SK-MEL-5 (cell line): ENCODE measurements around the gene CHD3. TPM values are rescaled to one million over a fixed set of nuclear protein-coding genes. Genes with fewer than 3 reads are reported as not detected.
"Not testable (repeated sequence)": the region's sequence is repeated elsewhere in the genome, so short reads cannot be mapped to it uniquely, and the experiment has no call there.

Experiments
- DNase-seq: peaks from one replicate; pipeline ENCODE4 v3.0.0-alpha.2; 2016; ENCODE audit warnings: low read depth, low spot score
- in situ Hi-C: cut with HindIII; loops from 2 replicates; pipeline ENCODE4 v1.10.0; 2016; ENCODE audit warnings: low sequenced_read_pairs, high pct_unique_total_duplicates, low pct_unique_long_range_greater_than_20kb
- small RNA-seq, 2 experiments: library from RNA; depleted of rRNA; stranded (forward); fragments of <200 nt; gene quantifications; one replicate each; pipeline ENCODE3, GENCODE V24; 2014
- total RNA-seq: library from RNA; depleted of rRNA; stranded (reverse); fragments of >200 nt; shearing (Covaris generic); gene quantifications from 2 replicates; pipeline ENCODE4 v1.2.3, GENCODE V29; 2014; rRNA removed

The CHD3 gene
- total RNA-seq, 1 experiment from 2014 or later, result 68.4 TPM

DNA sequence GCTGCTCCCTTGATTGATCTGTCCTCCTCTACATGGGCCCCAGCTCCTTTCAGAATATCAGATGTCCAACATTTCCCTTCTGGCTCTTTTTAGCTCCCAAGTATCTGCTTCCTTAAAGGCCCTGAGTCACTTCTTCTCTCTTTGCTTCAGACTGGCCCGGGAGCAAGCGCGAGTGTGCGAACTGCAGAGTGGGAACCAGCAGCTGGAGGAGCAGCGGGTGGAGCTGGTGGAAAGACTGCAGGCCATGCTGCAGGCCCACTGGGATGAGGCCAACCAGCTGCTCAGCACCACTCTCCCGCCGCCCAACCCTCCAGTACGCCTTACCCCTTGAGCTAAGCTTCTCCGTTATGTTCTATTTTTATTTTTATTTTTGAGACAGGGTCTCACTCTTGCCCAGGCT, 55.7 kb downstream of the CHD3 start:
- in situ Hi-C loops, result no loop called here
- DNase-seq, result no peak

DNA sequence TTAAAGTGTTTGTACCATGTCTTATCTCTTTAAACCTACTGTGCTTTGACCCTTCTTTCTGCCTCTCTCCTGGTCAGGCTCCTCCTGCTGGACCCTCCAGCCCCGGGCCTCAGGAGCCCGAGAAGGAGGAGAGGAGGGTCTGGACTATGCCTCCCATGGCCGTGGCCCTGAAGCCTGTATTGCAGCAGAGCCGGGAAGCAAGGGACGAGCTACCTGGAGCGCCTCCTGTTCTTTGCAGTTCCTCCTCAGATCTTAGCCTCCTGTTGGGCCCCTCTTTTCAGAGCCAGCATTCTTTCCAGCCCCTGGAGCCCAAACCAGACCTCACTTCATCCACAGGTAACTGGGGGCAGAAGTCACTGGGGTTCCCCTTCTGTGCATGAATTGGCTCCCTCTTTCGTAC, 57.1 kb downstream of the CHD3 start:
- no peak for DNase-seq
- in situ Hi-C loops, result no loop called here

DNA sequence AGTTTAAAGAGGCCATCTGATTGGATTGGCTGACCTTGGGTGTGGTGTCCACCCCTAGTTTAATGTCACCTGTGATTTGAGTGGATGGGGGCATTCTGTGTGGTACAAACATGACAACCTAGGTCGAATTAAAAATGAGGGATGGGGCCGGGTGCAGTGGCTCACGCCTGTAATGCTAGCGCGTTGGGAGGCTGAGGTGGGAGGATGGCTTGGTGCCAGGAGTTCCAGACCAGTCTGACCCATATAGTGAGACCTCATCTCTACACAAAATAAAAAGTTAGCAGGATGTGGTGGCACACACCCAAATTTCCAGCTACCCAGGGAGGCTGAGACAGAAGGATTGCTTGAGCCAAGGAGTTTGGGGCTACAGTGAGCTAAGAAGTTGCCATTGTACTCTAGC, 57.9 kb downstream of the CHD3 start:
- in situ Hi-C loops, result no loop called here
- DNase-seq, result no peak

DNA sequence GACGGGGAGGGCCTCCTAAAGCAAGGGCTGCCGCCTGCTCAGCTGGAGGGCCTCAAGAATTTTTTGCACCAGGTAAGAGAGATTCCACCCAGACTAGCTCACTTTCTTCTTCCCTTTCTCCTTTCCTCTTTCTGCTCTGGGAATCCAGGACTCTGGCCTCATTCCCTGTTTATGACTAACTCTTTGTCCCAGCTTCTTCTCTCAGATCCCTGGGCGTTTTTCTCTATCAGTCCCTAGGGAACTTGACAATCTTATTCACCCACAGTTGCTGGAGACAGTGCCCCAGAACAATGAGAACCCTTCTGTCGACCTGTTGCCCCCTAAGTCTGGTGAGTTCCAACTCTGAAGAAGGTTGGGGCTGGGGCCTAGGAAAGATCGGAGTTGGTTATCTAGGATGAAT, 59.1 kb downstream of the CHD3 start:
- no peak for DNase-seq
- in situ Hi-C loops, result no loop called here

DNA sequence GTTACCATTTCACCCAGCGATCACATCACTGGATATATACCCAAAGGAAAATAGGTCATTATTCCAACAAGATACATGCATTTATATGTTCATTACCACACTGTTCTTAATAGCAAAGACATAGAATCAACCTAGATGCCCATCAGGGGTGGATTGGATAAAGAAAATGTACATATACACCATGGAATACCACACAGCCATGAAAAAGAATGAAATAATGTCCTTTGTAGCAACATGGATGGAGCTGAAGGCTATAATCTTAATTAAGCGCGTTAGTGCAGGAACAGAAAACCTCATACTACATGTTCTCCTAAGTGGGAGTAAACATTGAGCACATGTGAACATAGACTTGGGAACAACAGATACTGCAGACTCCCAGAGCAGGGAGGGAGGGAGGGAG, 62.0 kb downstream of the CHD3 start:
- no peak for DNase-seq
- in situ Hi-C loops, result no loop called here

DNA sequence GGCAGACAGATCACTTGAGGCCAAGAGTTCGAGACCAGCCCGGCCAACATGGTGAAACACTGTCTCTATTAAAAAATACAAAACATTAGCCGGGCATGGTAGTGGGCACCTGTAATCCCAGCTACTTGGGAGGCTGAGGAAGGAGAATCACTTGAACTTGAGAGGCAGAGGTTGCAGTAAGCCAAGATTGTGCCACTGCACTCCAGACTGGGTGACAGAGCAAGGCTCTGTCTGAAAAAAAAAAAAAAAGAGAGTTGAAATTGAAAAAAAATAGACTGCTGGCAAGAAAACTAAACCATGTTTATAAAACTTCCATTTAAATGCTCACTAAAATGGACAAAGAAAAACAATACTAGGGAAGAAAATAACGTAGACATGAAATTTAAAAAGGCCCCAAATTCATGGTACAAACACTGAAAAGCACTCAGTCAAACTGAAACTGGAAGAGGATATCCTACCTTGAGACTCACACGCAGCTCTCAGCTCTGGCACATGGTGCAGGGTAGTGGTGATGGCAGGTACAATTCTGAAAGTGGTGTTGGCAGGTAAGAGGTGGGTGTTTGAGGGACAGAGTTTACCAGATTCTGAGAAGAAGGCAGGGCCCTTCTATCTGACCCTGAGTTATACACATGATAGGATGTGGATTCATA, 62.7 kb downstream of the CHD3 start:
- in situ Hi-C loops, result no loop called here
- DNase-seq, result no peak

DNA sequence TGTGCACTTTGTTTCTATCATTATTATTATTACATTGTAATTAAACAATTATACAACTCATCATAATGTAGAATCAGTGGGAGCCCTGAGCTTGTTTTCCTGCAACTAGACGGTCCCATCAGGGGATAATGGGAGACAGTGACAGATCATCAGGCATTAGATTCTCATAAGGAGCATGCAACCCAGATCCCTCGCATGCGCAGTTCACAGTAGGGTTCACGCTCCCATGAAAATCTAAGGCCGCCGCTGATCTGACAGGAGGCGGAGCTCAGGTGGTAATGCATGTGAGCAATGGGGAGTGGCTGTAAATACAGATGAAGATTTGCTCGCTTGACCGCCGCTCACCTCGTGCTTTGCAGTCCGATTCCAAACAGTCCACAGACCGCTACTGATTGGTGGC, 64.7 kb downstream of the CHD3 start:
- in situ Hi-C loops, DNase-seq: not testable (repeated sequence)

DNA sequence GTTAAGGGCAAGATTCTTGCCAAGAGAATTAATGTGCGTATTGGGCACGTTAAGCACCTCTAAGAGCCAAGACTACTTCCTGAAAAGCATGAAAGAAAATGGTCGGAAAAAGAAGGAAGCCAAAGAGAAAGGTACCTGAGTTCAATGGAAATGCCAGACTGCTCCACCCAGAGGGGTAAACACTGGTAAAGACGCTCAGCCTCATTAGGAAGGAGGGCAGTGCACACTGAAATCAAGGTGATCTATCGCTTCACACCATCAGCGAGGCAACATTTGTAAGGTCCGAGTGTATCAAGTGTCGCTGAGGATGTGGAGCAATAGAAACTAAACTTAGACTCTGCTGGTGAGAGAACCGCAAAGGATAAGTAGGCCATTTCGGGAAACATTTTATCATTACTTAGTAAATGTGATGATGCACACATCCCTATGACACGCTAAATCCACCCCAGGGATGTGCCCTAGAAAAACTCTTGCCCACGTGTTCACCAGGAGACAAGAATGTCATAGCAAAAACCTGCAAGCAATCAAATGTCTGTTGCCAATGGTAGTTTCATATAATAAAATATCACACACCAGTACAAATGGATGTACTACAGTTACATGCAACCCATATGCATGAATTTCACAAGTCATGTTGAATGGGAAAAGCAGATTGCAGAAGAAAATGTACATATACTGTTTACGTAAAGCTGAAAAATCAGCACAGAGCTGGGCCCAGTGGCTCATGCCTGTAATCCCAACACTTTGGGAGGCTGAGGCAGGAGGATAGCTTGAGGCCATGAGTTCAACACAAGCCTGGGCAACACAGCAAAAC, 67.0 kb downstream of the CHD3 start:
- in situ Hi-C loops, result no loop called here
- no peak for DNase-seq

DNA sequence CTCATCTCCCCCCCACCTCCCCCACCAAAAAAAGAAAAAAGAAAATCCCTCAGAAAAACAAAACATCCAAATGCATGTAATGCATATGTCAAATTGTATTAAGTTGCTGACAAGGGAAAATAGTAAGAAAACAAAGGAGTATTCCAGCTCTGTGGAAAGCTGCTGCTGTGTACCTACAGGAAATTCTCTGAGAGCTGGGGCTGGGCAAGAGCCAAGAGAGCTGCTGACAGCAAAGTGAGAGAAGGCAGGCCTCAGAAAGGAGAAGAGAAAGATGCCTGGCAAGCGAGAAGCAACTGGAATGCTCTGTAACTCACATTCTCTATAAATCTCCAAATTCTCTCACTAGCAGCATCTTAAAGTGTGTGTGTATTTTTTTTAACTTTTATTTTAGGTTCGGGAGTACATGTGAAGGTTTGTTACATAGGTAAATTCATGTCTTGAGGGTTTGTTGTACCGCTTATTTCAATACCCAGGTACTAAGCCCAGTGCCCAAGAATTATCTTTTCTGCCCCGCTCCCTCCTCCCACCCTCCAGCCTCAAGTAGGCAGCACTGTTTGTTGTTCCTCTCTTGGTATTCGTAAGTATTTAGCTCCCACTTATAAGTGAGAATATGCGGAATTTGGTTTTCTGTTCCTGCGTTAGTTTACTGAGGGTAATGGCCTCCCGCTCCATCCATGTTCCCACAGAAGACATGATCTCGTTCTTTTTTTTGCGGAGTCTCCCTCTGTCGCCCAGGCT, 67.8 kb downstream of the CHD3 start:
- in situ Hi-C loops, result no loop called here
- no peak for DNase-seq

DNA sequence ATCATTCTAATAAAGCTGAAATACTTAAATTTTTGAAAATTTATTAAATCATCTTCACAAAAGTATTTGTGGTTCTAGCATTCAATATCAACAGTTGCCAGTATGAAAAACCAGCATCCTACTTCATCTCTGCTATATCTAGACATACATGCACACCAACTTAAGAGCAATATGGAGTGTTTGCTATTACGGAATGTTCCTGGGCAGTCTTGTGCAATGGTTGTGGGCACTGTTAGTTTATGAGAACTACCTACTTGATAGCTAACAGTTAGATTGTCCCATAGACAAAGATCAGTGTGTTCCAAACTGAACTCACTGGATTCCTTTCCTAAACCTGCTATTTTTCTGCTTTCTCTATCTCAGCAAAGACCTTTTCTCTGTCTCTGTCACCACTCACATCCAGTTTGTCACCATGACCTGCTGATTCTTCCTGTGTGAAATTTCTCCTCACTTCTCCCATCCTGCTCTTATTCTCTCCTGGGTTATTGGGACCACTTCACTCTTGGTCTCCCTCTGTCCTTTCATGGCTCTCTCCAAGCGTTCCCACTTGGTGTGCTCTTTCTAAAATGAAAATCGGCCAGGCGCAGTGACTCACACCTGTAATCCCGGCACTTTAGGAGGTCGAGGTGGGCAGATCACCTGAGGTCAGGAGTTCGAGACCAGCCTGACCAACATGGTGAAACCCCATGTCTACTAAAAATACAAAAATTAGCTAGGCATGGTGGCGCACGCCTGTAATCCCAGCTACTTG, 71.1 kb downstream of the CHD3 start:
- DNase-seq, result no peak
- in situ Hi-C loops, result no loop called here

DNA sequence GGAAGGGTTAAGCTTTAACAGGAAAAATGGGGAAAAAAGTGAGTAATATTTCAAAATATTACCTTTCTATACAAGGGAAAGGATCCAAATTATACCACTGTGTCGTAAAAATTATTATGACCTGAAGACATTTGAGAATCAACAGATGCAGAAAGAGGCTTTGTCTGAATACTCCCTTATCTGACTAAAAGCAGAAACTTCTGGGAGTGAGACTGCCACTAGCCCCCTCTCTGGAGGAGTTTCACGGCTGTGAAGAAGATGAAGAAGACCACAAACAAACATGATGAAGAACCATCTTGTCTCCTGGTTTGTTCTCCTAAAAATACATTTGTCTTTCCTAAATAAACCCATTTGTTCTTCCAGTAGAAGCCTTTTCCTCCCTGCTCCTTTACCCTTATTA, 72.8 kb downstream of the CHD3 start:
- in situ Hi-C loops, result no loop called here
- DNase-seq, result no peak

Small RNAs within 50 kb of the gene (small RNA-seq; reads per million reads assigned to genes)
- 24.9 to 66.2 reads per million in 2 experiments for gene SCARNA21

Other genes with a start within 250 kb of the CHD3 start
- gene ATP1B2, start 237.9 kb upstream of the CHD3 start, total RNA-seq, result 0.27 and 0.85 TPM in 2 replicates
- 14.1 and 15.4 TPM in 2 replicates for gene TP53, start 201.3 kb upstream of the CHD3 start, total RNA-seq
- 13.4 and 16.4 TPM in 2 replicates for gene WRAP53, start 200.3 kb upstream of the CHD3 start, total RNA-seq
- gene EFNB3, start 183.6 kb upstream of the CHD3 start, total RNA-seq, result 2.8 and 3.7 TPM in 2 replicates
- gene DNAH2, start 171.0 kb upstream of the CHD3 start, total RNA-seq, result 0.03 TPM in 1 of 2 replicates, not detected in the other
- gene KDM6B, start 54.6 kb upstream of the CHD3 start, total RNA-seq, result 1.6 and 2.4 TPM in 2 replicates
- 0.18 and 0.80 TPM in 2 replicates for gene TMEM88, start 33.7 kb upstream of the CHD3 start, total RNA-seq
- gene NAA38, start 31.2 kb upstream of the CHD3 start, total RNA-seq, result 74.5 and 83.3 TPM in 2 replicates
- 7.2 and 7.5 TPM in 2 replicates for gene CYB5D1, start 30.8 kb upstream of the CHD3 start, total RNA-seq
- 4.3 and 5.7 TPM in 2 replicates for gene RNF227, start 27.5 kb downstream of the CHD3 start, total RNA-seq
- 0.21 and 0.37 TPM in 2 replicates for gene KCNAB3, start 41.1 kb downstream of the CHD3 start, total RNA-seq
- gene TRAPPC1, start 43.2 kb downstream of the CHD3 start, total RNA-seq, result 22.1 and 27.3 TPM in 2 replicates
- gene CNTROB, start 43.4 kb downstream of the CHD3 start, total RNA-seq, result 11.9 and 17.3 TPM in 2 replicates
- not detected in 2 replicates for gene GUCY2D, start 113.8 kb downstream of the CHD3 start, total RNA-seq
- 0.16 and 0.26 TPM in 2 replicates for gene ALOX15B, start 150.3 kb downstream of the CHD3 start, total RNA-seq
- gene ALOX12B, start 198.9 kb downstream of the CHD3 start, total RNA-seq, result 0.21 TPM in 1 of 2 replicates, not detected in the other
- not detected in 2 replicates for gene ALOXE3, start 229.7 kb downstream of the CHD3 start, total RNA-seq
- gene HES7, start 235.3 kb downstream of the CHD3 start, total RNA-seq, result not detected in 2 replicates